Astrocyte of the hippocampus (primary cell): ENCODE measurements around the gene CRYGN.
A peak's percentile ranks its signal among the peaks of the same experiment; 100 is the strongest.

Experiments used
- DNase-seq: peaks from one replicate; pipeline ENCODE4 v3.0.0; 2011; ENCODE audit warnings: low read depth, low spot score

Gene CRYGN

GRCh38 chr7:151438864-151439601, 908 bp downstream of the CRYGN start:
- DNase-seq = no peak

GRCh38 chr7:151437866-151438516, 1.9 kb downstream of the CRYGN start:
- DNase-seq = no peak

- DNase-seq = no peak
Observed at GRCh38 chr7:151437159-151437553, 2.8 kb downstream of the CRYGN start.

- DNase-seq = peak; percentile 46
Observed at GRCh38 chr7:151436446-151437158, 3.3 kb downstream of the CRYGN start.

GRCh38 chr7:151435971-151436370, 4.0 kb downstream of the CRYGN start:
- no peak for DNase-seq

GRCh38 chr7:151435103-151435916, 4.6 kb downstream of the CRYGN start:
- no peak for DNase-seq

GRCh38 chr7:151434549-151434948, 5.4 kb downstream of the CRYGN start:
- DNase-seq = no peak

GRCh38 chr7:151433721-151434400, 6.1 kb downstream of the CRYGN start:
- no peak for DNase-seq

- no peak for DNase-seq
Observed at GRCh38 chr7:151432658-151433521, 7.1 kb downstream of the CRYGN start.

GRCh38 chr7:151431768-151432311, 8.1 kb downstream of the CRYGN start:
- DNase-seq = no peak

- no peak for DNase-seq
Observed at GRCh38 chr7:151431281-151431767, 8.6 kb downstream of the CRYGN start.

- no peak for DNase-seq
Observed at GRCh38 chr7:151430391-151431205, 9.3 kb downstream of the CRYGN start.

- peak; percentile 73 for DNase-seq
Observed at GRCh38 chr7:151429560-151430331, 10.2 kb downstream of the CRYGN start.

GRCh38 chr7:151429237-151429559, 10.7 kb downstream of the CRYGN start:
- DNase-seq = no peak

GRCh38 chr7:151428378-151429236, 11.3 kb downstream of the CRYGN start:
- peak; percentile 99 for DNase-seq

GRCh38 chr7:151427705-151428377, 12.1 kb downstream of the CRYGN start:
- DNase-seq = no peak
